Transverse colon (tissue), 4 donors: ENCODE data around the gene MAIP1.

Experiments used
- EP300 ChIP-seq: sonication (generic); formaldehyde crosslinking; IDR thresholded peaks from one replicate; pipeline ENCODE4 v1.6.1; 2017; ENCODE audit warnings: antibody characterized with exemption, low read depth
- POLR2A ChIP-seq: fragments of 450-650 bp; IDR thresholded peaks from one replicate; pipeline ENCODE4 v1.6.1; 2016; ENCODE audit warnings: antibody characterized with exemption, mild to moderate bottlenecking, moderate library complexity
- POLR2AphosphoS5 ChIP-seq, 3 donors: sonication (generic); formaldehyde crosslinking; IDR thresholded peaks; one replicate each; pipeline ENCODE4 v1.6.1; 2016; ENCODE audit warnings: antibody characterized with exemption in 3 of 3
- TF ChIP-seq, protein P1 (sequence below), 5 experiments: fragments of 200-600 bp in 3 of 5; fragments of 450-650 bp in 2 of 5; sonication (generic) in 3 of 5; IDR thresholded peaks; 1 replicate in 2 of 5; 2 replicates in 3 of 5; pipeline ENCODE4 v1.5.1; 2016 to 2017; ENCODE audit warnings: antibody characterized with exemption in 5 of 5, inconsistent platforms in 3 of 5, mild to moderate bottlenecking in 2 of 5, moderate library complexity in 1 of 5

DNA sequence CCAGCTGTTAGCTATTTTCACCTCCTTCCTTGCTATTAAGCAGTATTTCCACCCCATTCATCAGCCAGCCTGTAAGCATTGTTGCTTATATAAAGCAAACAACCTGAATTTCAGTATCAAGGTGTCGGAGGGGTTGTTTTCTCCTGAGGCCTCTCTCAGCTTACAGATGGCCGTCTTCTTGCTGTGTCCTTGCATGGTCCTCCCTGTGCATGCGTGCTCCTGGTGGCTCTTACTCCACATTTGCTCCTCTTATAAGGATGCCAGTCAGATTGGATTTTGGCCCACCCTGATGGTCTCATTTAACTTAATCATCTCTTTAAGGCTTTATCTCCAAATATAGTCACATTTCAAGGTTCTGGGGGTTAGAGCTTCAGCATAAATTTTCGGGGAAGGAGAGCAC, 2.6 kb downstream of the MAIP1 start:
- TF ChIP-seq, protein P1, sequence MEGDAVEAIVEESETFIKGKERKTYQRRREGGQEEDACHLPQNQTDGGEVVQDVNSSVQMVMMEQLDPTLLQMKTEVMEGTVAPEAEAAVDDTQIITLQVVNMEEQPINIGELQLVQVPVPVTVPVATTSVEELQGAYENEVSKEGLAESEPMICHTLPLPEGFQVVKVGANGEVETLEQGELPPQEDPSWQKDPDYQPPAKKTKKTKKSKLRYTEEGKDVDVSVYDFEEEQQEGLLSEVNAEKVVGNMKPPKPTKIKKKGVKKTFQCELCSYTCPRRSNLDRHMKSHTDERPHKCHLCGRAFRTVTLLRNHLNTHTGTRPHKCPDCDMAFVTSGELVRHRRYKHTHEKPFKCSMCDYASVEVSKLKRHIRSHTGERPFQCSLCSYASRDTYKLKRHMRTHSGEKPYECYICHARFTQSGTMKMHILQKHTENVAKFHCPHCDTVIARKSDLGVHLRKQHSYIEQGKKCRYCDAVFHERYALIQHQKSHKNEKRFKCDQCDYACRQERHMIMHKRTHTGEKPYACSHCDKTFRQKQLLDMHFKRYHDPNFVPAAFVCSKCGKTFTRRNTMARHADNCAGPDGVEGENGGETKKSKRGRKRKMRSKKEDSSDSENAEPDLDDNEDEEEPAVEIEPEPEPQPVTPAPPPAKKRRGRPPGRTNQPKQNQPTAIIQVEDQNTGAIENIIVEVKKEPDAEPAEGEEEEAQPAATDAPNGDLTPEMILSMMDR (IDR thresholded peaks at IDR 0.05), result no peak
- no peak for TF ChIP-seq POLR2AphosphoS5 (IDR thresholded peaks at IDR 0.05)
- no peak for TF ChIP-seq EP300
- TF ChIP-seq POLR2A, result no peak
